Activated CD4-positive, alpha-beta memory T cell treated with anti-CD3 and anti-CD28 coated beads for 36 hours (primary cell): ENCODE data around the gene INHBB. TPM values are rescaled to one million over a fixed set of nuclear protein-coding genes. Genes with fewer than 3 reads are reported as not detected.

Experiments
- CTCF ChIA-PET: fragments of 350-600 bp; sonication (Branson Sonifier 250); formaldehyde crosslinking; loops from one replicate; lab custom pipeline; 2021; ENCODE audit warnings: antibody characterized with exemption, inconsistent platforms; lab: Charles Lee
- POLR2A ChIA-PET: fragments of 350-600 bp; sonication (Branson Sonifier 250); formaldehyde crosslinking; loops from one replicate; lab custom pipeline; 2021; ENCODE audit warnings: antibody characterized with exemption; lab: Charles Lee
- DNase-seq: peaks from one replicate; pipeline ENCODE4 v3.0.0-alpha.2; 2020
- H3K27ac Mint-ChIP-seq: one replicate; pipeline ENCODE4 v1.8.0; 2021; ENCODE audit warnings: mixed read lengths
- H3K27me3 Mint-ChIP-seq: one replicate; pipeline ENCODE4 v1.8.0; 2021; ENCODE audit warnings: mixed read lengths
- H3K36me3 Mint-ChIP-seq: one replicate; pipeline ENCODE4 v1.8.0; 2021; ENCODE audit warnings: mixed read lengths
- H3K4me1 Mint-ChIP-seq: one replicate; pipeline ENCODE4 v1.8.0; 2021; ENCODE audit warnings: low read depth, mixed read lengths
- H3K4me3 Mint-ChIP-seq: one replicate; pipeline ENCODE4 v1.8.0; 2021; ENCODE audit warnings: mild to moderate bottlenecking, mixed read lengths
- H3K9me3 Mint-ChIP-seq: one replicate; pipeline ENCODE4 v1.8.0; 2021; ENCODE audit warnings: mixed read lengths
- intact Hi-C: fragments of 100-400 bp; cut with micrococcal nuclease; formaldehyde crosslinking; loops from one replicate; pipeline ENCODE4 v1.15.1; 2023
- total RNA-seq, 2 experiments: library from RNA; stranded (reverse); gene quantifications; one replicate each; pipeline ENCODE4 v1.2.3, GENCODE V29; 2021

The INHBB gene
- total RNA-seq, 2 experiments from 2014 or later: not detected

GRCh38 chr2:120378605-120379004 is 32.7 kb downstream of the INHBB start:
- no peak overlapping the region for H3K27ac Mint-ChIP-seq

DNA sequence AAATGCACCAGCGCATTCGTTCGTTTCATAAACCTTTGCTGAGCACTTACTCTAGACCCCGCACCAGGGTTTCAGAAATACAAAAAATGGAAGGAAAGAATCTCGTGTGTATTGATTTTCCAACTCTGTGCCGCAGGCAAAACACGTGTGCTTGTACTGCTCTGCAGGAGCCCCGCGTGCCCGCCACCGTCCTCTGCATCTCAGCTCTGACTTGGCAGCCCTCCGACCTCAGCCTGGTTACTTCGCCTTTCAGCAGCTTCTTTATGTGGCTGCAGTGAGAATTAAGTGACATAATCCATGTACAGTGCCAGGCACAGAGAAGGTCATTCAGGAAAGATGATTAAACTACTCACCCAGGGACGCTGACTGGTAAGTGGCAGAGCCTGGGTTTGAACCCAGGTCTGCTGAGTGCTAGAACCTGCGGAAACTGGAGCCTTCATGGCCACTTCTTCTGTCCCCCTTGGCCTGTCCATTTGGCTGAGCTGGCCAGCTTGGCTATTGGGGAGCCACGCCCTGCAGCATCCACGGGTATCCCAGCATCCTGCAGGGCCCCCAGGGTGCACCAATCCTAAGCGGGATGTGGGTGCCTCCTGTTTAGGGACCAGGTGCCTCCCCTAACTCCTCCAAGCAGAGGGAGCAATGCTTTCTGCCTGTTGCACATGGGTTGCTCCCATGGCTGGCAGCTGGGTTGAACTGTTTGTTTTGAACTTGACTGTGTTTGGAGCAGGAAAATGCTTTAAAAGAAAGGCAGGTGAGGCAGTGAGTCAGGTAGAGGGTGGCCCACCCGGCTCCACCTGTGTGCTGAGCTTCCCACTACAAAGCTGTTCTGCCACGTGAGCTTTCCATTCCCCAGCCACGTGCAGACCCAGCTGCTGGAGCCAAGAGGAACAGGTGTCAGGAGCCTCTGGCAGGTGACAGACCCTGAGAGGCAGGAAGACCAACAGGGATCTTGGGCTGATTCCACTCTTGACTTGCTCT is 34.3 kb downstream of the INHBB start:
- H3K36me3 Mint-ChIP-seq: no peaks in the 10 kb centered on the region
- DNase-seq: no peak
- H3K4me1 Mint-ChIP-seq: no peaks in the 10 kb centered on the region
- ChIA-PET POLR2A (no interaction called here), CTCF (no interaction called here)
- H3K27ac Mint-ChIP-seq: no peak overlapping the region
- no peaks in the 10 kb centered on the region for H3K9me3 Mint-ChIP-seq
- peaks cover 7% of the 10 kb centered on the region for H3K27me3 Mint-ChIP-seq
- H3K4me3 Mint-ChIP-seq: no peak overlapping the region
- intact Hi-C loops: no loop called here

More at GRCh38 chr2:120378605-120379004, 32.7 kb downstream of the INHBB start:
- Mint-ChIP-seq H3K36me3 (no peaks in the 10 kb centered on the region), H3K4me1 (no peaks in the 10 kb centered on the region), H3K9me3 (no peaks in the 10 kb centered on the region), H3K4me3 (no peak overlapping the region), H3K27me3 (peaks cover 7% of the 10 kb centered on the region)
- intact Hi-C loops: no loop called here
- no peak for DNase-seq
- CTCF ChIA-PET: no interaction called here
- POLR2A ChIA-PET: no interaction called here

DNA sequence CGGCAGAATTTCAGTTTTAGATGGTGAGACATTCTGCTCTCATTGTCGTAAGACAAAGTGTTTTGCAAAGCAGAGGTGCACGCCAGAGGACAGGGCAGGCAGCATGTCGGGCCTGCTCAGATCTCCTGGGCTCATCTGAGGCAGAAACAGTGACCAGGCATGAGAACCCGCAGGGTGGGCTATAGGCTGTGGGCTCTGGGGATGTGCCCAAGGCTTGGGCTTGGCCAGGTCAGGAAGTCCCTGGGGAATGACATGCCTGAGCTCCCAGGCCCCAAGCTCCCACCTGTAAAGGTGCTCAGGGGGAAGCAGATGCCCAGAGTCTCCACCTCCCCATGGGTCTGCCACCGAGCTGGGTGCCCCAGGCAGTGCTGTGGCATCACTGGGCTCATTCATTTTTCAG is 35.3 kb downstream of the INHBB start:
- no peak overlapping the region for H3K4me3 Mint-ChIP-seq
- POLR2A ChIA-PET: no interaction called here
- no peak overlapping the region for H3K27ac Mint-ChIP-seq
- CTCF ChIA-PET: no interaction called here
- no peaks in the 10 kb centered on the region for H3K36me3 Mint-ChIP-seq
- DNase-seq: no peak
- H3K4me1 Mint-ChIP-seq: no peaks in the 10 kb centered on the region
- H3K9me3 Mint-ChIP-seq: no peaks in the 10 kb centered on the region
- intact Hi-C loops: no loop called here
- peaks cover 7% of the 10 kb centered on the region for H3K27me3 Mint-ChIP-seq

DNA sequence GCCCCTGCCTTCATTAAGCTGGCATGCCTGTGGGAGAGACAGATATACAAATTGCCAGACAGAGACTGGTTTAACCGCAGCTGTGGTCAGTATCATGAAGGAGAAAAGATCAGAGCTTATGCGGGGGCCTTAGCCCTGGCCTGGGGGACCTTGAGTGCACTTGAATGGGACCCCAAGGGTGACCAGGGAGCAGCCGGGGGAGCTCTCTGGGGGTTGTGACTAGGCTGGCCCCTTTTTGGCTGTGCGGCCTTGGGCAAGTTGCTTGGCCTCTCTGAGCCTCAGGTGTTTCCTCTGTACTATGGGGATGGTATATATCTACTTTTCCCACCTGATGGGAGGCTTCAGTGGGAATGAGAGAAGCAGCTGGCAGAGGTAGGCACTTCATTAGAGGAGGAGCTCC is 35.7 kb downstream of the INHBB start:
- CTCF ChIA-PET: no interaction called here
- no peaks in the 10 kb centered on the region for H3K4me1 Mint-ChIP-seq
- no peaks in the 10 kb centered on the region for H3K36me3 Mint-ChIP-seq
- no peaks in the 10 kb centered on the region for H3K9me3 Mint-ChIP-seq
- no peak overlapping the region for H3K4me3 Mint-ChIP-seq
- H3K27ac Mint-ChIP-seq: no peak overlapping the region
- H3K27me3 Mint-ChIP-seq: peaks cover 7% of the 10 kb centered on the region
- no peak for DNase-seq
- intact Hi-C loops: no loop called here
- POLR2A ChIA-PET: no interaction called here

DNA sequence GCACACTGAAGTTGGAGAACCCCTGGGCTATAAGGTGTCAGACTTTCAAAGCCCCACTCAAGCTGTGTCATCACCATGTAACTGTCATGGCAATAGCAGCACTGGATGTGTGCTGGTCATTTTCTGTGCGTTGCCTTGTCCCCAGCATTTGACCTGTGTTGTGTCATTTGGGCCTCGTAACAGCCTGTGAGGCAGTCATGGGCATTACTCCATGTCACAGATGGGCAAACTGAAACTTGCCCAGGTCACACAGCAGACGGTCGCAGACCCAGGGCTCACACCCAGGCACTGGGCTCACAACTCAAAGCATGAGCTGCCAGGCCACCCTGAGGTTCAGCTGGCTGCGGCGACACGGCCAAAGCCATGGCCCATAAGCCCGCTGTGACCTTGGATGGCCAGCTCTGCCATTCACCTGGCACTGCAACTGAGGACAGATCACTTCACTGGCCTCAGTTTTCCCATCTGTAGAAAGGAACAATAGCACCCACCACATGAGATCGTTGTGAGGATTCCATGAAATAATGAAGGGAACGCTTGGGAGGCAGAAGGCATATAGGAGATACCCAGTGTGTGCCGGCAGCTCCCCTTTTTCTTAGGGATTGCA is 36.7 kb downstream of the INHBB start:
- CTCF ChIA-PET: no interaction called here
- no peaks in the 10 kb centered on the region for H3K36me3 Mint-ChIP-seq
- no peaks in the 10 kb centered on the region for H3K9me3 Mint-ChIP-seq
- H3K4me3 Mint-ChIP-seq: no peak overlapping the region
- POLR2A ChIA-PET: no interaction called here
- peaks cover 5% of the 10 kb centered on the region for H3K27me3 Mint-ChIP-seq
- H3K4me1 Mint-ChIP-seq: no peaks in the 10 kb centered on the region
- no peak for DNase-seq
- no peak overlapping the region for H3K27ac Mint-ChIP-seq
- intact Hi-C loops: no loop called here

DNA sequence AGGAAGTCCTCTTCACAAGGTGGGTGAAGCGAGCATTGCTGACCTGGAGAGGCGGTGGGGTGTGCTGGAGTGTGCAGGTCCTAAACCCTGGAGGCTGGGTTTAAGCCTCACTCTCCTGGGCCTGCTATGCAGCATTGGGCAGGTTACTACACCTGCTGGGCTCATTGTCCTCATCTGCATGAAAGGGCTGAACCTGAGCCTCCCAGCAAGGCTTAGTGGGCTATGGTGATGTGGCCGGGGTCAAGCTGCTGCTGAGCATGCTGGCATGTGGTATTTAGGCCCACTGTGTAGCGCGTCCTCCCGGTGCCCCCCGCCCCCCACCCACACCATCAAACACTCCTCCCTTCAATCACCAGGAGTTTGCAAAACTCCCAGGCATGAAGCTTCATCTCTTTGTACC is 37.3 kb downstream of the INHBB start:
- ChIA-PET CTCF (no interaction called here), POLR2A (no interaction called here)
- DNase-seq: no peak
- H3K4me1 Mint-ChIP-seq: no peaks in the 10 kb centered on the region
- H3K4me3 Mint-ChIP-seq: no peak overlapping the region
- H3K36me3 Mint-ChIP-seq: no peaks in the 10 kb centered on the region
- intact Hi-C loops: no loop called here
- no peaks in the 10 kb centered on the region for H3K9me3 Mint-ChIP-seq
- peaks cover 3% of the 10 kb centered on the region for H3K27me3 Mint-ChIP-seq
- no peak overlapping the region for H3K27ac Mint-ChIP-seq

- CTCF ChIA-PET: no interaction called here
These were observed 37.9 kb downstream of the INHBB start for GRCh38 chr2:120383631-120384340.

DNA sequence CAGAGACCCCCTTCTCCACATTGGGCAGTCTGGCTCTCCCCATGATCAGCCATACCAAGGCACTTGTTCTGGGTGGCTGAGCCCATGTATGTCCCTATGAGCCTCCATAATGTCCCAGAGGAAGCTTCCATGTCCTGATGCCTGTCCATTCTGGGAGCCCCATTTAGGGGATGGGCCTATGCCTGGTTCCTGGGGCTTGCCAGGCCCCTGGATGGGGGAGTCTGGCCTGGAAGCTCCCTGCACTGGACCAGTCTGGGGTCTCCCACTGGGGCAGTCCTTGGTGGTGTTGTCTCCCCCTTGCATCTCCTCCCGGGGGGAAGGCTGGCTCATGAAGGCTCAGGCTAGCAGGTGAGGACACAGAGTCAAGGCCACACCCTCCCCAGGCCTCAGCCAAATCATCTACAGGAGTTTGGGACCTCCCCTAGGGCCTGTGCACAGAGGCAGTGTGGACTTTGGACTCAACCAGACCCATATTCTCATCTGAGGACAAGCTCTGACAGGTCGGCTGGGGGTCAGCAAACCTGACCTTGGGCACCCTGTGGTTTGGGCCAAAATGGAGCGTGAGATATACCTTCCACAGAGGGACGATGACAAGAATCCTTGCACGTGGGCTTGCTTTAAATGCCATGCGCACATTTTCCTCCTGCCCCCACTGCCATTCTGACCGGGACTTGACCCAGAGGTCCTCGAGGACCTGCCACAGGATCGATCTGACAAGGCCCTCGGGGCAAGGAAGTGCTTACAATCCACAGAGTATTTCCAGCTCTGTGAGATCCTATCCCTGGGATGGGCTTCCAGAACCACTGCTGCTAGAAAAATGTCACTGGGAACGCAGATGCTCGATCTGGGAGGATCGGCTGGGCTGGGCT is 38.8 kb downstream of the INHBB start:
- H3K27me3 Mint-ChIP-seq: peaks cover 2% of the 10 kb centered on the region
- ChIA-PET CTCF (no interaction called here), POLR2A (interaction anchor here (0.6 kb wide), 1 partner anchor 9 kb away, joined by 3 read pairs; no protein-coding TSS in a partner anchor)
- no peaks in the 10 kb centered on the region for H3K4me1 Mint-ChIP-seq
- no peak for DNase-seq
- no peak overlapping the region for H3K4me3 Mint-ChIP-seq
- intact Hi-C loops: no loop called here
- H3K9me3 Mint-ChIP-seq: no peaks in the 10 kb centered on the region
- H3K36me3 Mint-ChIP-seq: no peaks in the 10 kb centered on the region
- H3K27ac Mint-ChIP-seq: no peak overlapping the region

More at GRCh38 chr2:120383631-120384340, 37.9 kb downstream of the INHBB start:
- H3K27me3 Mint-ChIP-seq: no peaks in the 10 kb centered on the region
- H3K4me3 Mint-ChIP-seq: no peak overlapping the region
- POLR2A ChIA-PET: no interaction called here
- no peaks in the 10 kb centered on the region for H3K36me3 Mint-ChIP-seq
- H3K9me3 Mint-ChIP-seq: no peaks in the 10 kb centered on the region
- no peak for DNase-seq
- no peak overlapping the region for H3K27ac Mint-ChIP-seq
- intact Hi-C loops: no loop called here
- no peaks in the 10 kb centered on the region for H3K4me1 Mint-ChIP-seq

DNA sequence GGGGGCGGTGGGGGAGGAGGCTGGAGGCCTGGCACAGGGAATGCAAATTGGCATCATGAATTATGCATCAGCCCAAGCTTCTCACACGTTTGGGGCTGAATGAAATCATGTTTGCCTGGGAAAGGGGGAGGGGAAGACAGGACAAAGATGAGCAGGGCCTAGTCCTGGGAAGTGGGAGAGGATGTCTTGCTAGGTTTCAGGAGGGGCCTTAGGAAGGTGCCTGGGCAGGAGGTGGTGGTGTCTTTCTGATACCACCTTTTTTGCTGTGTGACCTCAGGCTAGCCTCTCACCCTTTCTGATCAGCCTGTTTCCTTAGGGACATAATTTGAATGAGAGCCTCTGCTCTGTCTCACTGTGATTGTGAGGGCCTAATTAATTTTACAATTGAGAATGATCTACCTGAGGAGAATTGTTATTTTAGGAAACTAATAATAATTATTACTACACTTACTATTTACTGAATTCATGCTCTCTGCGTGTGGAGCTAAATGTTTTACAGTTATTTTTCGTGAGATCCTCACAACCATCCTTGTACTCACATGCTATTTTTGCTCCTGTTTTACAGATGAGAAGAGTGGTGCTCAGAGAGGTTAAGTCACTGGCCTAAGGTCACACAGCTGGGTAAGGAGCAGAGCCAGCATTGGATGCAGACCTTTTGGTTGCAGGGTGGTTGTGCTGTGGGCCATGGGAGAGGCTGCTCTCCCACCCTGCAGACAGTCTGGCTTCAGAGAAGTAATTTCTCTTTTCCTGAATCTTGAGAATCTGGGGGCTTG is 39.6 kb downstream of the INHBB start:
- intact Hi-C loops: no loop called here
- peaks cover 2% of the 10 kb centered on the region for H3K27me3 Mint-ChIP-seq
- no peaks in the 10 kb centered on the region for H3K9me3 Mint-ChIP-seq
- no peak overlapping the region for H3K4me3 Mint-ChIP-seq
- CTCF ChIA-PET: no interaction called here
- no peaks in the 10 kb centered on the region for H3K4me1 Mint-ChIP-seq
- POLR2A ChIA-PET: interaction anchor here (0.6 kb wide), 1 partner anchor 10 kb away, joined by 3 read pairs; no protein-coding TSS in a partner anchor
- no peaks in the 10 kb centered on the region for H3K36me3 Mint-ChIP-seq
- no peak overlapping the region for H3K27ac Mint-ChIP-seq
- DNase-seq: no peak

- Mint-ChIP-seq H3K4me1 (no peaks in the 10 kb centered on the region), H3K27ac (no peak overlapping the region), H3K36me3 (no peaks in the 10 kb centered on the region), H3K9me3 (peaks cover 2% of the 10 kb centered on the region), H3K27me3 (peaks cover 2% of the 10 kb centered on the region), H3K4me3 (no peak overlapping the region)
- peak; percentile 6 for DNase-seq
- POLR2A ChIA-PET: no interaction called here
- CTCF ChIA-PET: no interaction called here
- intact Hi-C loops: no loop called here
These were observed 42.5 kb downstream of the INHBB start for GRCh38 chr2:120388222-120389035.
